RPMI7951 (cell line): ENCODE measurements around the gene ZNF423. TPM values are rescaled to one million over a fixed set of nuclear protein-coding genes. Genes with fewer than 3 reads are reported as not detected.
A peak's percentile ranks its signal among the peaks of the same experiment; 100 is the strongest.

Experiments used
- DNase-seq: peaks from one replicate; pipeline ENCODE4 v3.0.0-alpha.2; 2012; ENCODE audit warnings: low read depth
- total RNA-seq: library from RNA; depleted of rRNA; stranded (reverse); fragments of >200 nt; shearing (Covaris generic); gene quantifications from 2 replicates; pipeline ENCODE4 v1.2.3, GENCODE V29; 2014

Gene ZNF423
- total RNA-seq, 1 experiment from 2014 or later, result under 0.01 TPM

DNA sequence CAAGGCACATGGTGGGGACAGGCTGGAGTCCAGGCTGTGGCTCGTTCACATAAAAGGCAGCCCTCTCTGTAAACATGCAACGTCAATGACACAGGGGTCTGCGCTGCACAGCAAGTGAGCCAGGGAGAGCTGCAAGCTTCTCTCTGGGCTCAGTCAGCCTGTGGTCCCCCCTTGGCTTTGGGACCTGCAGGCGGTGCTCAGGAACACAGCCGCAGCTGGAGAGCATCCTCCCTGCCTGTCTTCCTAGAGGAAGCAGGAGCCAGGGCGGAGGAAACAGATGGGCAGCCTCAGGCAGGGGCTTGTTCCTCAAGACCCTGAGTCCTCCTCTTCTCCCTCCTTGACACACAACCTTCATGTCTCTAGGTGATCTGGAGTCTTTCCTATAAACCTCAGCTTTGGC, 254.3 kb downstream of the ZNF423 start:
- no peak for DNase-seq

DNA sequence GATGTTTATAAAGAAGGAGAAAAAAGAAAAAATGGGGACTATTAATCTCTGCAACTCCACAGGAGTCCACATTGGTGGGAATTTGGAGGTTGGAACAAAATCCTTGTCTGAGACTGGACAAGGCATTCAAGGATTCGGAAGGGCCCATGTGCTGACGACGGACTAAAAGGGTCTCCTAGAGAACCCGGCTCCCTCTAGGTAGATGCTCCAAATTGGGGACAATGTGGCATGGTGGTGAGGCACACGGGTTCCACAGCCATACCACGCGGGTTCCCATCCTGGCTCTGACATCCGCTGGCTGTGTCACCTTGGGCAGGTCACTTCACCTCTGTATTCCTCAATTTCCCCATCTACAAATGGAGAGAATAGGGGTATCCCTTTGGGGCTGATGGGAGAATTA, 254.9 kb downstream of the ZNF423 start:
- DNase-seq, result no peak

DNA sequence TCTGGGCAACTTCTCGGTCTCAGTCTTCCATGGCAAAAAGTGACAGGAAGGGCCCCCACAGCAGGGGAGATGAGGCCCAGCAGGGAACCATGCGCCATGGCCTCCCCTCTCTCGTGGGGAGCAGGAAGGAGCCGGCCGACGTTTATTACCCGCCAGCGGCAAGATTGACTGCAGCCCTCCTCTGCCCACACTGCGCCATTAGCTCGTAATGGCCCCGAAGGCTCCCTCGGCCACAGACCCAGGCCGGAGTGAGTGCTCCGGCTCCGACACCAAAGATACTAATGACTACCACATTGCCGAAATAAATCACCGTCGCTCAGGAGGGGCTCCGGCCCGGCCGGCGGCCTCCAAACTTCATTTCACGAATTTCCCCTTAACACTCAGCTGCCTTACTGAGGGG, 255.4 kb downstream of the ZNF423 start:
- DNase-seq, result no peak

DNA sequence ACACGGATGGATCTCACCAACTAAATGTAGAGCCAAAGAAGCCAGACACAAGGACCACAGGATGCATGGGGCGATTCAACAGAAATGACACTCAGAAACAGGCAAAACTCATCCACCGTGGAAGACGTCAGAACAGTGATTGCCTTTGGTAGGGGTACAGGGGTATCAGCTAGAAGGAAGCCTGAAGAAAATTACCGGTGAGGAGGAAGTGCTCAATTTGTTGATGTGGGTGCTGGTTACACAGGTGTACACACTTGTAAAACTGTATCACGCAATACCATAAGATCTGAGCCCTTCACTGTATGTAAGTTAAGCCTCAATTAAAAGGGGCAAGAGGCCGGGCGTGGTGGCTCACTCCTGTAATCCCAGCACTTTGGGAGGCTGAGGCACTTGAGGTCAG, 256.2 kb downstream of the ZNF423 start:
- DNase-seq, result no peak

DNA sequence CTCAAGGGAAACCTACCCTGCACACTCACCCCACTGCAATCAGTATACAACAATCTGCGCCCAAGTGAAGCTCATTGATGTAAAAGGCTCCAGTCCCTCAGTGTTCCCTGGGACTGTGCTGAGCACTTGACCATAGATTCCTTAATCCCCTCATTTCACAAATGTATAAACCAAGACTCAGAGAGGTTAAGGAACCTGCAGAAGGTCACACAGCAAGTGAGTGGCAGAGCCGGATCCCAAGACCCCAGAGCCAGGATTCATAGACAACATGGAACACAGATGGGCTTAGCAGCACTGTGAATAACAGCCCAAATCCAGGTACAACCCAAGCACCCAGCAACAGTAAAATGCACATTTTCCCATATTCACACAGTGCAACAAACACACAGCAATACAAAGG, 256.6 kb downstream of the ZNF423 start:
- no peak for DNase-seq

DNA sequence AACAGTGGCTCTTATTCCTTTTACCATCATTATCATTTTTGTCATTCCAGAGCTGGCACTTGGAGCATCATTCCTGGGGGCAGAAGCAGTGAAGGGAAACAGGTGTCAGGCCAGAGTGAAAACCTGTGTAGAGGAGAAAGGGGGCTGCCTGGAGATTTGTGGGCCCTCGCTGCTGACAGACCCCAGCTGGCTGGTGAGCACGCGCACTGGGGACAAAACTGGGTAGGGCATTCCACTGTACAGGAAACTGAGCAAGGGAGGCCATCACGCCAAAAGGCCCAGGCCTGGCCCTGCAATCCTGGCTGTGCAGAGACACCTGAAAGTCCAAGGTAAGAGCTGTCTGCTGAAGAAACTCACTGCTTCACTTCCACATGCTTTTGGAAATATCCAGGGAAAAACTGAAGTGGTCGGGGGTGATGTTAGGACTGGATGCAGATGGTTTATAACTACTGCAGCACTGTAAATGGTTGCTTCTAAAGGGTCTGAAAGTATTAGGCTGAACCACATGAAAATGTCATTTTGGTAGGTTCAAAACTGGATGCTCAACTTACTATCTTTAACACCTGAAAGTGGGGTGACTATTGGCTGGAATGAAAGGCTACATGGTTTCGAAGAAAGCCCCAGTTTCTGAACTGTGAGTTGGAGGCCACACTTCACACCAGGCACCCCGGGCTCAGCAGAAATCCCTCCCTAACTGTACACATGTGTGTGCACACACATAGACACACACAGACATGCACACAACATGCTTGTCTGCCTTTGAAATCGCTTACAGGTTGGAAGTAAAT, 257.3 kb downstream of the ZNF423 start:
- DNase-seq, result no peak

DNA sequence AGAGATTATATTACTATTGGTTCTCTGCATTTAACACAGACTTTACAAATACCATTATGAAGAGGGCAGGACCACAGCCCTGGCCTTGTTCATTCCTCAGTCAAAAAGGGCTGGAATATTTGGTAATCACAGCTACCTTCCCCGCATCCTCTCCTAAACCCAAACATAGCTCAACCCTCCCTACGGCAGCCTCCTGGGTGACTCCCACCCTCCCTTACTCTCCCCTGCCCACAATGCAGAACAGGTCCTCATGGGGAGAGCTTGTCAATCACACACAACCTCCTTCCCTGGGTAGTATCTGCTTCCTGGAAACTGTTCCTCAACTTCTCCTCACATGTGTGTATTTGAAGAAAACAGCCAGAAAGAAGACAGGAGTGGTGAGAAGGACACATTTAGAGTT, 258.1 kb downstream of the ZNF423 start:
- DNase-seq, result no peak

DNA sequence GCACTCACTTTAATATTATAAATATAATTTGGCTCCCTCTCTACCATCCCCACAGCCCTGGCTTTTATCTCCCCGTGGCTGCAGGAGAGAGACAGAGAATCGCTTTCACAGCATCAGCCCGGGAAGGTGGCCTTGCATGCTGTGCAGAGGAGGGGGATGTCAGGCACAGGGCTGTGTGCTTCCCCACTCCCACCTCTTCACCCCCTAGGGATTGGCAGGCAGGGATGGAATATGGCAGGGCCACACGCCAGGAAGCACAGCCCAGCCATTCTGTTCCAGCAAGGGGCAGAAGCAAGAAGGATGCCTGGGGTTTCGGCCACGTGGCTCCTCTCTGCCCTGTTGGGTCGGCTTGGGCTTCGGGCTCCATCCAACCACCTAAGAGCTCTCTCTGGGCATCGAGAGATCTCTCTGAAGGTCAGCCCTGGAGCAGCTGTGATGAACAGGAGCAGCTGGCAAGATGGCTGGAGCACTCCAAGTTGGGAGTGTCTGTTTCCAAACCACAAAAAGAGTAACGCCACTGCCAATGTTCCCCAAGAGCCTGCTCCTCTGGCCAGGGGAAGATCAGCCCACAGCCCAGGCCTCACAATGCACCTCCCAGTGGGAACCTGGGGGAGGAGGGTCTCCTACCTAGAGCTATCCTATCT, 259.1 kb downstream of the ZNF423 start:
- no peak for DNase-seq

DNA sequence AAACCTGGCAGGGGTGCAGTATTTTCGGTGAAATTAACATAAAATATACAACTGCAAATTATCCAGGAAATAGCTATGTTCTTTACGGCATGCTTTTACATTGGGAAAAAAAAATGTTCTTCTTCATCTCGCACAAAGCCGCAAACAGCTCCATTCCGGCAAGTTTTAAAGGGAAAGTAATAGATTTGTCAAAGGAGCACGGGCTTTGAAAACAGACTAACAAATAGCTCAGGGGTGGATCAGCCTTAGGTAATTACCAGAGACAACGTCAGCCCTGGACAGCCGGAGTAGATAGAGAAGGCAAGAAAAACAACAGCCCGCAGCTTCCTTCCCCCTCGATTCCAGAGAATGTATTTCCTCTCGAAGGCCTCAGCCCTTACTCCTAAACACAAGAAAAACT, 259.8 kb downstream of the ZNF423 start:
- DNase-seq, result no peak

DNA sequence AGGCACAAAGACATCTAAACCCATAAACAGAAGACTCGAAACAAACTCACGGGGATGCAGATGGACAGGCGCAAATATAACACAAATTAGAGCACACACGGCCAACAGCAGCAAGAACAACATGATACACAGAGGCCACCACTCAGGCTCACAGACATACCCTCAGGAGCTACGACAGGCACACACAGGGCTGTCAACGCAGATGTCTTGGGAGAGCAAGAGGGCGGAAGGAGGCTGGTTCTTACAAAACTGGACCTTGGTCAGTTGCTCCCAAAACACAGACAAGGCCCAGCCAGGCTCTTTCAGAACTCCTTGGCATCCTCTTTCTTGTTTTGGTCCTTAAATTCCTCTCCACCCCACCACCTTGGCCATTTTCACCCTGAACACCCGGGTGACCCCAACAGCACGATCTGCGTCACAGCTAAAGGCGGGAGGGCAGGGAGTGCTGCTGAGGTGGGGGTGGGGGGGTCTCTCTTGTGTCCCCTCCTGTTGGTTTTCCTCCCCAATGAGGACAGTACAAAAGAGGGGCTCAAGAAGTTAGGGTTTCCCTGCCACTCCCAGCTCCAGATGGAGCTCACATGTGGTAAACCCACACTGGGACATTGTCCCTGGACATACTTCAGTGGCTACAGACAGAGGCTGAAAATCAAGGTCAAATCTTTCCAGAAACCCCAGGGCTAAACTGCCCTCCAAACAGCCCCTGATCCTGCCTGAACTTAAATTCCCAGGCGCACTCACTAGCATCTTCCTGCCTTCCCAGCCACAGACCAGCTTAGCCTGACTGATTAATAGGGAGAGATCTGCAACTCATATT, 261.0 kb downstream of the ZNF423 start:
- DNase-seq, result no peak

DNA sequence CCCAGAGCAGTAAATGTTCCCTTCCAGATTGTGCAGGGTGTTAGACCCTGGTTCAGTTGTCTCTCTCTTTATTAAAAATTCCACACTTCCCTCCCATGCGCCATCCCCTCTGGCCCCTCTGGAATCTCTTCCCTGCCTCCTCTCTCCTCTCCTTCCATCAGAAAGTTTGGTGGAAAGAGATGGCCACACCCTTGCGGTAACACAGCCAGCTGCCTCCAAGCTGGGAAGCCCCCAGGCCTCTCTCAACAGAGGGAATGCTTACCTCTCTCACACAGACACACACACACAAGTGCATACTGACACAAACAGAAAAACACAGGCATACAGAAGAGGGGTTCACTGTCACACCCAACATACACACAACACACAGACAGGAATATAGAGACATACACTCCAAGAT, 261.8 kb downstream of the ZNF423 start:
- no peak for DNase-seq

DNA sequence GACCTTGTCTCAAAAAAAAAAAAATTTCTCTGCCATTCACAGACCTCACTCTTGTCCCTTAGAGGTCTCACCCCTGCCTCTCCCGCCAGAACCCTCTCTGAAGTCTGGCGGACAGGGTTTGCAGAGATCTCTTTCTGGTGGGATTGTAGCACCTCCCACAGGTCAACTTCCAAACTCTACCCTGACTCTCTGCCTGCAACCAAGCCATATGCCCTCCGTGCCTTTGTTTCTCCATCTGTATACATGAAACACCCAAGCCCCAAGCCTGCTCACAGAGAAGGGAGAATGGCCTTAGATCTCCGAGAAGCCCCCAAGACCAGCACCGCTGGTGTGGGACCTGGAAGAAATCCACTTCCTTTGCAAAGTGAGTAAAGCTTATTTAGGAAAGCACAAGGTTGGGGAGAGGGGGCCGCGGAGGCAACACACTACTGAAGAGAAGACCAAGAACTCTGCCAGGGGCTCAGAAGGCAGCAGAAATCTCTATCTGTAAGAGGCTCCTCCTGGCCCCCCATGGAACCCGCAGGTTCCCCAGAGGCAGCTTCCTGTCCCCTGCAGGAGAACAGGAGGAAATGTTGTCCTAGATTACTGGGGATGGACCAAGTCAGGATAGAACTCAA, 262.4 kb downstream of the ZNF423 start:
- DNase-seq, result no peak

DNA sequence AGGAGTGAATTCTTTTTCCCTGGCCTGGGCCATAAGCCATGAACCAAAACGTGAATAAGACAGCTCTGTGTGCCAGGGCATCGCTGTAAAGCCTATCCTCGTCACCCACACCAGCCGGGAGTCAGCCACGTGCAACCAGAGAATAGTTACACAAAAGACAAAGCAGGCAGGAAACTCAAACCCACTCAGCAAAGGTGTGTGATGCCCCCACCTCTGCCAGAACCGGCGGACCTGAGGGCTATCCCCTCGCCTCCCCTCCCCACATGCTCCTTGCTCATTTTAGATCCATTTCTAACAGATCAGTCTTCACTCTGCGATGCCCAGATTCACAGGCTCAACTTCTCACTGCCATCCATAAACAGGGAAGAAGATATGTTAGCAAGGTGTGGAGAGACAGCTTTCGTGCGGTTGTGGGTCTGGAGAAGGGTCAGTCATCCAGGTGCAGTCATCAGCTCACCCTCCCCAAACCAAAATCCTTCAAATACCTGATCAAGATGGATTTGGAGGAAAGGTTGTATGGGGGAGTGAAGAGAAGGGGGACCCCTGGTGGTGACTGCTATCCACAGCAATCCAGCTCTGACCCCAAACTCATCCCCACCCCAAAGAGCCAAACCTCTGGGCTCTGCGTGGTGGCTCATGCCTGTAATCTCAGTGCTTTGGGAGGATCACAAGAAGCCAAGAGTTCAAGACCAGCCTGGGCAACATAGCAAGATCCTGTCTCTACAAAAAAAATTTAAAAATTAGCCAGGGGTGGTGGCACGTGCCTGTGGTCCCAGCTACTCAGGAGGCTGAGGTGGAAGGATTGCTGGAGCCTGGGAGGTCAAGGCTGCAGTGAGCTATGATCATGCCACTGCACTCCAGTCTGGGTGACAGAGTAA, 263.1 kb downstream of the ZNF423 start:
- peak; percentile 15 for DNase-seq

DNA sequence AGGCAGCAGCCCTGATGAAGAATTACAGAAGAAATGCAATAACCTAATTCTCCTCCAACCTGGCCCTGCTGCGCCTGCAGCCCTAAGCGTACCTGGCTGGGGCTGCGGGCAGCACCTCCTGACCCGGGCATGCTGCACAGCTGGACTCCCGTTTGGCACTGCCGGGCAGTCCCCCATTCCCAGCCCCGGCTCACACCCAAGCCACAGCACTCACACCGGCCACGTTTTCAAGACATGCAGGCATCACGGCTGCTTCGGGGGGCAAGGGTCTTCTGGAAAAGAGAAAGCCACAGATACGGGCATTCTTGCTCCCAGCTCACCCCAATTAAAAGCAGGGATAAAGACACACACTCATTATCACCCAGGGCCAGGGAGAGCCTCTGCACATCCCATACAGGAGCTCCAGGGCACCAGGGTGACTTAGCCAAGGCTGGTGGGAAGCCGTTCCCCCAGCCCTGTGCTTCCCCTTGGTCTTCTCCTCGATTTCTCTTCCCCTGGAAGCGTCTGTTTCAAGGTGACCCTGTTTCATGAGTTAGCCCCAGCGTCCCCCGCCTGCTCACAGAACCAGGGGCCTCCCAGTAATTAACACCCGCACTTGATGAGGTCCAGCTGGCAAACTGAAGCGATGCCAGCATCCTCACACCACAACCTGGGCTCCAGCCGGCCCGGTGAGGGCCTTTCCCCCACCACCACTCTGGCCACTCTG, 265.6 kb downstream of the ZNF423 start:
- no peak for DNase-seq

DNA sequence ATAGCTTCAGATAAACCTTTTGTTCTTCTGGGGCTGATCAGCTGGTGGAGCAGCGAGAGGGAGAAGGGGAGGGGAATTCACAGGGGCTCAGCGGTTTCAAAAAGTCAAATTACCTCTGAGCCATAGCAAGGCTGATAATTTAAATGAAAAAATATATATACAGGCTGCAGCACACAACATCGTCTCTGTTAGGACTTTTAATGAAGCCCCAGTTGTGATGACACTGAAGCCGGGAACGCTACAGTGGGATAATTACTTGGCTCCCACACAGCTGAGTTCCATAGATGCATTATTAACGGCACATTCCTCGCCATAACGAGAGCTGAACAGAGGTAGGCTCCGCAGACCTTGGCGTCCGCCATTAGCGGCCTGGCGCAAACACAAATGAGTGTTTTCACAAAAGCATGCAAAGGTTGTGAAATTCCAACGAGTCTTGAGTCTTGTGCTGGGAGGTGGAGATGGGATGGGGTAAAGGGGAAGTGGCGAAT, 266.3 kb downstream of the ZNF423 start:
- no peak for DNase-seq

DNA sequence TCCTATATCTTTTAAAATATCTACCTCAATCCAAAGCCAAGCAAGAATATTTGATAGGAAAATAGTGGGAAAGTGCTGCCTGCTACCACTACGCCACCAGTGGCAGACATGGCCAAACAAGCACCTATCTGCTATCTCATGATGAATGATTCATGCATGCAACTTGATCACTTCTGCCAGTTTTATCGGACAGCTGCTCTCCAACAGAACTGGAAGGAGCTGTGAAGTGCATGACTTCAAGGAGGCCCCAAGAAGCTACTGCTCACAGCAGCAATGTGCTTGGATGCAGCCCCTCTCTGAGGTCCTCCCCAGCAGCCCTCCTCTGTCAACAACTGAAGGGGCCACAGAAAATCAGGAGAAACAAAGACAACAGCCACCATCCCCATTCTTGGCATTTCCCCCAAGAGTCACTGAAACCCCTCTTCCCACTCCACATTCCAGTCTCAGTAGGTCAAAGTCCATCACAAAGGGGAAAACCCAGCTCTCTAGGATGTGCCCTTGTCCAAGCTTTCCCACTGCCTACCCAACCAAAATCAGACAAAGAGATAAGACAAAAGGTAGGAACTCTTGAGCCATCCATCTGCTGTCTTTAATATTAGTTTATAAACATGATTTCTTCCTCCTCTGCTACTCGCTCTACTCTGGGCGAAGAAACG, 267.1 kb downstream of the ZNF423 start:
- peak; percentile 22 for DNase-seq

DNA sequence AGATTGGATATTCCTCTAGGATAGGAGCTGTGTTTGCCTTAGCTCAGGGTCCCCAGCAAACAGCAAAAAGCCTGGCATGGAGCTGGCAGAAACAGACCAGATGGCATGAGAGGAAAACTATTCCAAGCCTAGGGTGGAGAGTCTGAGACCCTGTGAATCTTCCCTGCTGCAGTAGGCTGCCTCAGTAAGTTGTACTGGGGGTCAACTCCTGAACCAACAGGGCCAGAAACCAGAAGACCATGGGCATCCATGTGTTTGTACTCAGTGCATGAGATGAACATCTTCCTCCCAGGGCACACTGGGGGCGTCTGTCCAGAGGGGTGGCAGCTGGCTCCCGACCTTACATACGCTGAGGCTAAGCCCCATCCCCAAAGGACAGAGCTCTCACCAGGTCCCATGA, 267.9 kb downstream of the ZNF423 start:
- DNase-seq, result no peak

DNA sequence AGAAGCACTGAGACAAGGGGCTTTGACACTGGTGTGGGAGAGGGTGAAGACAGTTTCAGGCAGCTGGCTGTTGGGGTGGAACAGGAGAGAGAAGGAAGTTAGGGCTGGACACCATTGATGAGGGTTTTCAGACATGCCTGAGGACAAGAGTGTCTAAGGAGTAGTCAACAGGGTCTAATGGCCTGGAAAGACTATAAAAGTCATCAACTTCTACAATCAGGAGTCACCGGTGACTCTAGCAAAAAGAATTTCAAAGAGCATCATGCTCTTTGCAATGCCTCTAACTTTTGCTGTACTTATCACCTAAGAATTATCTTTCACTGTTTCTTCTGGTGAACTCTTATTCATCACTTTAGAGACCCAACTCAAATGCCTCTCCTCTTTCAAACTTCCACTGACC, 268.4 kb downstream of the ZNF423 start:
- DNase-seq, result no peak

DNA sequence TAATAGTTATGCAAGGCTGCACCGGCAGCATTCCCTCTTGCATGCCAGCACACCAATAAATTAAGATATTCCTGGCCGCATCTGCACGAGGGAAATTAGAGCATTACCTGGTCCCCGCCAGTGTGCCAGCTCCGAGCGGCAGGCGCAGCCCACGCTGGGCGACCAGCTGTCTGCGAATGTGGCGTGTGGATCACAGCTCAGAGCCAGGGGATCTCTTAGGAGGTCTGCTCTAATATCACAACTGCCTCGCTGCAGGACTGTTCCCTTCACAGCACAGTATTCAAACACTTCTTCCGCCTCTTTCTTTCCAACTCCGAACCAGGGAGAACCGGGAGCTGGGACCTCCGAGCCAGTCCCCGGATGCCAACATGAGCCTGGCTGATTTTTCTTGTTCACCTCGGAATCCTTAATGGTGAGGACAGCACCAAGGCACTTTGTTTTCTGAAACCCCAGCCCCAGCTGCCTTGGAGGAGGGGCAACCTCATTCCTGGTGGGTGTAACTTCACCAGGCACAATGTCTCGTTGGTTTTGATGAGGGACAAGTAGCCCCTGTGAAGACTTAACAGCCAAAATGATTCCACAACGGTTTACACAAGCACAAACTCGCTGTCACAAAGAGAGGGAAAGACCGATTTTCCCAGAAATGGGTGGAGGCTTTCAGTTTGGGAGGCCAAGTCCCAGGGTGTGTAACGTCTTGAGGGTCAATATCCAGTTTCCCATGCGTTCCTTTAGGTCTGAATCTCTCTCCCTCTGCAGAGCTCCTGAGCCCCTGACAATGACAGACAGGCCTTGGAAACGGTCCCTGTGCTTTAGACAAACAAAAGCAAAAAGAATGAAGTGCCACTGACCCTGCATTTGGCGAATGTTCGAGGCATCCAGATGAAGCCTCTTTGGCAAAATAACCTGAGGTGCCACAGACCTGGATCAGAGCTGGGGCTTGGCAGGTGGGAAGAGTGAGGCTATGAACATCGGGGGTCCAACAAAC, 269.2 kb downstream of the ZNF423 start:
- no peak for DNase-seq
